ENCODE data around the gene TRAF3.
"Not testable (repeated sequence)": the region's sequence is repeated elsewhere in the genome, so short reads cannot be mapped to it uniquely, and the experiment has no call there.

Gene TRAF3

GRCh38 chr14:102809870-102810269, 32.6 kb downstream of the TRAF3 start:
- DNase-seq: no peak

- DNase-seq: no peak
Measured at GRCh38 chr14:102810523-102810922, 33.3 kb downstream of the TRAF3 start.

- DNase-seq: no peak
Measured at GRCh38 chr14:102811254-102811963, 34.2 kb downstream of the TRAF3 start.

GRCh38 chr14:102811971-102812370, 34.7 kb downstream of the TRAF3 start:
- DNase-seq: no peak

- no peak for DNase-seq
Measured at GRCh38 chr14:102813691-102814090, 36.4 kb downstream of the TRAF3 start.

DNA sequence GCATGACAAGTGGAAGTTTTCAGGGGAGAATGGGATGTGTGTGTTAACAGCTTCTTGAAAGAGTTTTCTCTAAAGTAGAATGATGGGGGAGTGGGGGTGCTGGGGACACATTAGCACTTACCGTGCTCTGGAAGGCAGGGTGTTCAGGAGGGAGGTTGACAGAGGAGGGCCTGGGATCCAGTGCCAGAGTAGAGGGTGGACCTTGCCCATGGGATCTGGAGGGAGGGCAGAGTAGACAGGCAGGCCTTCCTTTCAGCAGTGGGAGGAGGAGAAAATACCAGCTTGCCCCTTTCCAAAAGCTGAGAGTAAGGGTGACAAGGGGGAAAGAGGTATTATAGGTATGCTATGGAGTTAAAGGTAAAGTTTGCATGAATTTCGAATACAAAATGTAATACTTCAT, 40.1 kb downstream of the TRAF3 start:
- DNase-seq: no peak

GRCh38 chr14:102817942-102818940, 41.0 kb downstream of the TRAF3 start:
- no peak for DNase-seq

DNA sequence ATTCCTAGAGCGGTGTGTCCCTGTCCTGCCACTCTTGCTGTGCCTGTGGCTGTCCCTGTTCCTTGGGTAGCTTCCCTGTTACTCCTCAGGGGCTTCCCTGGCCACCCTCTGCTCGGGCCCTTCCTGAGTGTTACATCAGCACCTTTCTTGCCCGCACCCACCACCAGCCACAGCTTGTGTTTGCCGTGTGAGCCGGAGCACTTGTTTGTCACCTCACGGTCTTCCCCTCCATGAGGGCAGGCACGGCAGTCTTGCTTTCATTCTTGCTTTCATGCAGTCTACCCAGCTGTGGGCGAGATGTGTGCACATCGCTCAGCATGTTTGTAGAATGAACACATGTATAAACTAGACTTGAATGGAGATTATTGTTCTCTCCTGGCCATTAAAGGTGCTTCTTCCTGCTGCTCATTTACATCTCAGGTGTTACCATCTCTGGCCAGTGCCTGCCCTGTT, 42.0 kb downstream of the TRAF3 start:
- no peak for DNase-seq

- no peak for DNase-seq
Measured at GRCh38 chr14:102819747-102820330, 42.6 kb downstream of the TRAF3 start.

- DNase-seq: no peak
Measured at GRCh38 chr14:102821252-102821651, 44.0 kb downstream of the TRAF3 start.

DNA sequence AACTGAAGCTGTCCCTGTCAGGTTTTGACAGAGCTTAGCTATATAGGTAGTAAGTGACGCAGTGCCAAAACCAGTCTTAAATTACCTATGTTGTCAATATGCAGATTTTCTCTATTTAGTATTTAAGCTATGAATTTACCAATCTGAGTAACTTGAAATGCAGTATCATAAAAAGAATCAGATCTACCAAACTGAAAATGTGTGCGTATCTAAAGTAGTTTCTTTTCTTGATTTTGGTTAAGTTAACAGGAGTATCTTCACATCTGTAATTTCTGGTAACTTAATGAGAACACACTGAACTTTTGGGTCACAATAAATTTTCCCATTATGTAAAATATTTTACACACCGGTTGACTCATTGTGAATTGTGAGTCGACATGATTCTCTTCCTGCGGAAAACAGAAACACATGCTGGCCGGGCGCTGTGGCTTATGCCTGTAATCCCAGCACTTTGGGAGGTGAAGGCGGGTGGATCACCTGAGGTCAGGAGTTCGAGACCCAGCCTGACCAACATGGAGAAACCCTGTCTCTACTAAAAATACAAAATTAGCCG, 45.1 kb downstream of the TRAF3 start:
- no peak for DNase-seq

GRCh38 chr14:102822887-102823286, 45.6 kb downstream of the TRAF3 start:
- not testable (repeated sequence) for DNase-seq

DNA sequence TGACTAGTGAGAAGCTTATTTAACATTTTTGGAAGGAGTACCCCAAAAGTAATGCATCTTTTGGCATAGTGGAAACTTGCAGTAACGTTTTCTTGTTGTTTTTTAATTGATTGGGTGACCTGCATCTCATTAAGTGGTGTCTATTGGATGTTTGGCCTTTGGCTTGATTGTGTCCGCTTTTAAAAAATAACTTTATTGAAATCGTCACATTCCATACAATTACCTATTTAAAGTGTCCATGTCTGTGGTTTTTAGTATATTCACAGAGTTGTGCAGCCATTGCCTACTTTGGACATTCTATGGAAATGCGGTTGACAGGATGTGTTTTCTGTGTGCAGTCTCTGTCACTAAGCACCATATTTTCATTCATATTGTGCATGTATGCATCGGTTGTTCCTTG, 46.3 kb downstream of the TRAF3 start:
- DNase-seq: no peak

GRCh38 chr14:102824832-102825231, 47.6 kb downstream of the TRAF3 start:
- DNase-seq: no peak

DNA sequence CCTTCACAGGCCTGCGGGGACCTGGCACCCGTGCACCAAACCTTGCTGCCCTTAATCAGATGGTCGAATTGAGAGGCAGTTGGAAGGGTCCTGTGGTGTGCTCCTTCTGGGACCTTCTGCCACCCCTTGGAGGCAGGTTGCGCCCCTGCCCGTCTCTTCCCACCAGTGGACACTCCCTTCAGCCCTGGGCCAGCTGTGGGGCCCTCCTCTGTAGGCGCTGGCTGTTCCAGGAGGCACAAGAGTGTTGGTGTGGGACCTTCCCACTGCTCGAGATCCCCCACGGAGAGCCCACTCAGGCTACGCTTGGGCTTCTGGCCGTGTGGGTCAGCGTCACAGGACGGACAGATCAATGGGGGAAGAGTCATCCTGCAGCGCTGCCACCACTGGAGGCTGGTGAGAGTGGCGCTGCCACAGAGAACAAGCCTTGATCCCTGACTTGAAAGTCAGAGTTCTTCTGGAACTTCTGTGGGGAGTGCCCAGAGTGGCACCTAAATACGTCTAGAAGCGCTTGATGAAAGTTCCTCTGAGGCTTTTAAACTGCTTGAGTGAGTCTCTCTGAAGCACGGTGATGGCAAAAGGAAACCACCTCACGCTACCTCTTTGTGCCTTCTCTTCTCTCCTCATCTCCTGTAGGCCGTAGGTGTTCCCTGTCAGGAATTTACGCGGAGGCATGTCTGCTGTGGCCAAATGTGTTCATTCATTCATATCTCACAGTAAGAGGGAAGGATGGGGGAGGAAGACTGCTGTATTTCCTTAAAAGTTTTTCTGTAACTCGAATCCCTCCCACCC, 48.3 kb downstream of the TRAF3 start:
- no peak for DNase-seq

DNA sequence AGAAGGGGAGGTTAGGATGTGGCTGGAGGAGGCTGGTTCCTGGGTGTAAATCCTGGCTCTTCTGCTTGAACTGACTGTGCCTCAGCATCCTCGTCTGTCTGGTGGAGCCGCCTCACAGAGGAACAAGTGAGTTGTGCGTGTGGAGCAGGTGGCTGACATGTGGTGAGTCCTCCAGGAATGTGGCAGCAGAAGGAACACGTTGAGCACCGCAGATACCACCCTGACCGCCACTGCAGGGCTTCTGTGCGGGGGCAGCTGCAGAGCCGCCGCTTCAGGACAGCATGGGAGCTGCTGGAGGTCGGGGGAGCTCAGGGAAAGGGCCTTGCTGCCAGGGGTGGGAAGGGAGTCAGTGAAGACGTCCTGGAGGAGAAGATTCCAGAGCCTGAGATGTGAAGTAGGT, 48.9 kb downstream of the TRAF3 start:
- DNase-seq: no peak

- DNase-seq: no peak
Measured at GRCh38 chr14:102826751-102827675, 49.8 kb downstream of the TRAF3 start.

- no peak for DNase-seq
Measured at GRCh38 chr14:102827716-102828115, 50.5 kb downstream of the TRAF3 start.

- no peak for DNase-seq
Measured at GRCh38 chr14:102828151-102828550, 50.9 kb downstream of the TRAF3 start.

DNA sequence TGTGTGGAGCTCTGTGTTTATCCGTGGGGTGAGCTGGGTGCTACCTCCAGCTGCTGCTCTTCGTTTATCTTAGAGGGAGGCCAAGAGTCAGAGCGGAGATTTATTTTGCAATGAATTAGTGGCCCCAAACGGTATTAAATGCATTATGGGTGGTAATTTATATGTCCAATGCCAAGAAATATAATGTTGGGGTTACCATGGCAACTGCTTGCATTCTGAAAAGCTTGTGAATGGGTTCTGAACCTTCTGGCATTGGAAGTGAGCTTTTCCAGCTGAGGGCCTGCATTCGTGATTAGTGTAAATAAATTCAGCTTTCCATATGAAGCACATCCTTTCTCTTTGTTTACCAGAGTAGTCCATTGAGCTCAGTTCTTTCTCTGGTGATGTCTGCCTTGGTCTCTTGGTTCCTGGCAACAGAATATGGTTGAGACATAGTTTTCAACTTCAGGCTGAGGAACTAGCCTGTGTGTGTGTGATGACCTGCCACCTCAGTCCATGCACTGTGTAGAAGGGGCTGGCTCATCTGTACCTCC, 51.8 kb downstream of the TRAF3 start:
- no peak for DNase-seq

DNA sequence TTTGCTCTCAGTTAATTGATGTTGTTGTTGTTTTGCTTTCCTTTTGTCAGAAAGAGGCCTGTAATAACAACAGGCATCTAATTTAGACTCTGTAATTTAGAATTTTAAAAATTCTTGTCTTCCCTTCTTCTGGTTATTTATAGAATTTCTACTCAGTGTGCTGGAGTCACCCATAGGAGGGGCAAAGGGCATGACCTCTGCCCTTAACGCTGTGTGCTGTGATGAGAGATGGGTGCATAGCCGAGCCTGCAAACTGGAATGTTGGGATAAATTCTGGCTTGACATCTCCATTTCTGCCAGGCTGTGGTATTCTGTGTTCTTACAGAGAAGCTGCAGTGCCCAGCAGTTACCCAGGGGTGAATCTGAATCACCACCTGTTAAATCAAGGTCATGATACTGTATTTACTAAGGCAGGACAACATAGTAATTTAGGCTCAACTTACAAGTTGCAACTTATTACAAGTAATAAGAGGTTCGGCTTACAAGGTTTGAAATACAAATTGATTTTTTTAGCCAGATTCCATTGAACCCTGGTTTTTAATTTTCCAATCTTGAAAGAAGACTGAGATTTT, 53.3 kb downstream of the TRAF3 start:
- DNase-seq: no peak

All from SHP77 treated with DMSO at 0.1 percent for 48 hours (cell line).